GM12891 (cell line): ENCODE results near the gene ANP32B.

Experiments used
- DNase-seq: peaks from one replicate; pipeline ENCODE4 v3.0.0; 2011; ENCODE audit warnings: low spot score; ENCODE audit not compliant: insufficient read length
- FAIRE-seq: peaks from 2 replicates; lab custom pipeline; 2011; peaks lifted over from hg19 to GRCh38; lab: Jason Lieb, UNC
- PAX5 ChIP-seq: IDR thresholded peaks from 2 replicates; pipeline ENCODE4 v1.6.1; 2011; ENCODE audit warnings: low read length, moderate library complexity, mild to moderate bottlenecking; ENCODE audit not compliant: insufficient read depth, severe bottlenecking
- POLR2A ChIP-seq: IDR thresholded peaks from 2 replicates; pipeline ENCODE4 v1.6.1; 2011; ENCODE audit warnings: low read depth, low read length, control low read depth
- POLR2AphosphoS5 ChIP-seq: IDR thresholded peaks from 2 replicates; pipeline ENCODE4 v1.6.1; 2011; ENCODE audit warnings: low read depth, low read length, control low read depth
- POU2F2 ChIP-seq: IDR thresholded peaks from 2 replicates; pipeline ENCODE4 v1.6.1; 2011; ENCODE audit warnings: low read depth, mild to moderate bottlenecking, control low read depth, low read length, moderate library complexity
- SPI1 ChIP-seq: IDR thresholded peaks from 2 replicates; pipeline ENCODE4 v1.6.1; 2011; ENCODE audit warnings: low read depth, low read length, control low read depth
- TAF1 ChIP-seq: IDR thresholded peaks from 2 replicates; pipeline ENCODE4 v1.6.1; 2011; ENCODE audit warnings: low read depth, low read length, control low read depth

The ANP32B gene

DNA sequence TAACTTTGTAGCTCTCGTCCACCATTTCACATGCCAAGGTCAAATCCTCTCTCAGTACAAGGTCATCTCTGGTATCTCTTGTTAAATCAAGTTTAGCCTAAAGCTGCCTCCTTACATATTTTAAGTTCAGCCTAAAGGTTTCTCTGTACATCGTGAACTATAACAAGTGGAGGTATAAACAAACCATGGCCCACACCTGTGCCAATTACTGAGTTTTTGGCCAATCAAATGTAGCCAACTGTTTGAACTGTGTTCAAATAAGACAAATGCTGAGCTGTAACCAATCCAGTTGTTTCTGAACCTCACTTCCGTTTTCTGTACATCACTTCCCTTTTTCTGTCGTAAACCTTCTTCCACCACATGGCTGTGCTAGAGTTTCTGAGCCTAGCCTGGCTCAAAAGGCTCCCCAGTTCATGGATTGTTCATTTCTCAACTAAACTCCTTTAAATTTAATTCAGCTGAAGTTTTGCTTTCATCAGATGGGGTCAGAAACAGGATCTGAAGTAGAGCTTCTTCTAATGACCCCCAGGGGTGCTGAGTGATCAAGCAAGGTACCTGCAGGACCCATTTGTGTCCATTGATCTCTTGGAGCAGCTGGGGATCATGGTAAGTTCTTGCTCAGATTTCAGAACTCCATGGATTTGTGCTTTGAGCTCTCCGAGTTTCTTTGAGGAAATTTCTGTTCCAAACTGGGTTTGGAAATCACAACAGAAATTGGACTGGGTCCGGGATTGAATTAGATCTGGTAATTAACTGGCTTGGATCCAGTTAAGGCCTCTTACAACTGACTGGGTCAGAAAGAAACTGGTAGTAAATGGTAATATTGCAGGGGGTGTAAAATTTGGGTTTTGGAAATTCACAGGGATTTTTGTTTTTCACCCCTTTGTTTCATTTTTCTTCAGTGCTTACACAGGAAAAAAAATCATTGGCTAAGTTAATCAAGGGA, 62.4 kb downstream of the ANP32B start:
- TF ChIP-seq TAF1 (peak; percentile 72; the same call in 1 of the 2 replicates), PAX5 (no peak), SPI1 (peak; percentile 96), POU2F2 (no peak), POLR2A (peak; percentile 67), POLR2AphosphoS5 (peak; percentile 63; the same call in 1 of the 2 replicates)
- FAIRE-seq = peak; percentile 66
- DNase-seq = no peak

DNA sequence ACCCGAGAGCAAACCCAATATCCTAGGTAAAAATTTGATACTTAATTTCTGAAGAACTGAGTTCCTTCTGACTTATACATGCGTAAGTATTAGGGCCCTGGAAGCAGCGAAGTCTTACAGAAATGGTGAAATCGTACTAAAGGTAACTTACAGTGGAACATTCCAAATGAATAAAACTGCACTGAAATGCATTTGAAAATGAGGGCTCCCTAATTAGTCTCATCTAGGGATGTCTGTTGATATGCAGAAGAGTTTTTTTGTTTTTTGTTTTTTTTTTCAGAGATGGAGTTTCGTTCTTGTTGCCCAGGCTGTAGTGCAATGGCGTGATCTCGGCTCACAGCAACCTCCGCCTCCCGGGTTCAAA, 63.0 kb downstream of the ANP32B start:
- FAIRE-seq (no peak), DNase-seq (no peak)
- TF ChIP-seq SPI1 (no peak), POU2F2 (no peak), TAF1 (no peak)

DNA sequence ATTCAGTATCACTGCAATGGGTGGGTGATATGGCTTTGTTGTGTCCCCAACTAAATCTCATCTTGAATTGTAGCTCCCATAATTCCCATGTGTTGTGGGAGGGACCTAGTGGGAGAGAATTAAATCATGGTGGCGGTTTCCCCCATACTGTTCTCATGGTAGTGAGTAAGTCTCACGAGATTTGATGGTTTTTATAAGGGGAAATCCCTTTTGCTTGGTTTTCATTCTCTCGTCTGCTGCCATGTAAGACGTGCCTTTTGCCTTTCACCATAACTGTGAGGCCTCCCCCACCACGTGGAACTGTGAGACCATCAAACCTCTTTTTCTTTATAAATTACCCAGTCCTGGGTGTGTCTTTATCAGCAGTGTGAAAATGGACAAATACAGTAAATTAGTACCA, 63.9 kb downstream of the ANP32B start:
- TF ChIP-seq TAF1 (no peak), POLR2A (no peak), POLR2AphosphoS5 (no peak), PAX5 (no peak), POU2F2 (no peak), SPI1 (no peak)
- FAIRE-seq = no peak
- DNase-seq = no peak

DNA sequence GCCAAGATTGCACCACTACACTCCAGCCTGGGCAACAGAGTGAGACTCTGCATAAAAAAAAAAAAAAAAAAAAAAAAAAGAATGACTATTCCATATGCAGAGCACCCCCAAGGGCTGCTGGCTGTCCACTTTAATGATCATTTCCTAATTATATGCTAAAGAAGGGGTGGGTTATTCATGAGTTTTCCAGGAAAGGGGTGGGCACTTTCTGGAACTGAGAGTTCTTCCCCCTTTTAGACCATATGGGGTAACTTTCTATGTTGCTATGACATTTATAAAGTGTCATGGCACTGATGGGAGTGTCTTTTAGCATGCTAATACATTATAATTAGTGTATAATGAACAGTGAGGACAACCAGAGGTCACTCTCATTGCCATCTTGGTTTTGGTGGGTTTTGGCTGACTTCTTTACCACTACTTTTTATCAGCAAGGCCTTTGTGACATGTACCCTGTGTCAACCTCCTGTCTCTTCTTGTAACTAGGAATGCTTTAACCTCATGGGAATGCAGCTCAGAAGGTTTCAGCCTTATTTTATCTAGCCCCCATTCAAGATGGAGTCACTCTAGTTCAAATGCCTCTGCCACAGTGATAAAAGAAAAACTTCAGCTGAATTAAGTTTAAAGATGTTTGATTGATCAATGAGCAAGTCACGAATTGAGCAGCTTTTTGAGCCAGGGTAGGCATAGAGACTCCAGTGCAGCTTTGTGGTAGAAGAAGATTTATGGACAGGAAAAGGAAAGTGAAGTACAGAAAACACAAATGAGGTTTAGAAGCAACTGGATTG, 66.3 kb downstream of the ANP32B start:
- no peak for DNase-seq
- FAIRE-seq = no peak
- TF ChIP-seq POU2F2 = no peak

DNA sequence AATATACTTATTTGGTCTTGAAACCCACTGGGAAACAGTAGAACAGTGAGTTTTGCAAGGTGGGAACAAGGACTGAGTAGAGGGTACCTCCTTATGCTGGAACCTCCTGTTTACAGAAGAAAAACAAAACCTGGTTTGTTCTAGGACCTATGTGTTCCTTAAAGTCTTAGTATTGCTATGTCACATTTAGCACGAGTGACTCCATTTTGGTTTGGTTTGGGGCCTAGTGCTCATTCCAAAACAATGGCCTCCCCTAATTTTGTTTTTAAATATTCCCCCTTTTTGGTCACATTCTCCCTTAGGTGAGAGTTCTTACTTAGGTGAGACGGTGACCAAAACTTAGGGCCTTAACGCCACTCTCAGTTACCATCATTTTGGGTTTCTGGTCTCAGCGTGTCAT, 67.2 kb downstream of the ANP32B start:
- DNase-seq = no peak
- TF ChIP-seq SPI1 (no peak), POLR2AphosphoS5 (no peak), POLR2A (no peak), TAF1 (no peak), PAX5 (no peak)
- FAIRE-seq = no peak

DNA sequence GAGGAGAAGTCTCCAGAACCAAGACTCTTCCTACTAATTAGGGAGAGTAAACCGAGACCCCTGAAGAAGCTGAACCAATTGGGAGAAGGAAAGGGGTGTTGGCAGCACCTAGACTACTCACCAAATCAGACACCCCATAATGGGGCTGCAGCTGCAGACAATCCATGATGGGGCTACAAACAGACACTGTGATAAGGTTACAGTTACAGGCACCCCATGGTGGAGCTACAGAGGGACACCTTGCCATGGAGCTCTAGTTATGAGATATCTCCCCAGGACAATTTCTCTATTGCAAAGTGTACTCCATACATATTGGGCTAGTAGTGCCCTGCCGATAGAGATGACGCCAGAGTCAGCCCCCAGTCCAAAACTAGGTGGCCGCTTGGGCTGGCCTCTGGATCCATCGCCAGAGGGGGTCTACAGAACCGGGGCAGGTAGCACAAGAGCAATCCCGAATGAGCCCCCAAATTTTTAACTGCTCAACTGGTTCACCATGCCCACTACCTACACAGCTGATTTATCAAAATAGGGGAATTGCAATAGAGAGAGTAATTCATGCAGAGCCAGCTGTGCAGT, 71.3 kb downstream of the ANP32B start:
- FAIRE-seq = no peak

DNA sequence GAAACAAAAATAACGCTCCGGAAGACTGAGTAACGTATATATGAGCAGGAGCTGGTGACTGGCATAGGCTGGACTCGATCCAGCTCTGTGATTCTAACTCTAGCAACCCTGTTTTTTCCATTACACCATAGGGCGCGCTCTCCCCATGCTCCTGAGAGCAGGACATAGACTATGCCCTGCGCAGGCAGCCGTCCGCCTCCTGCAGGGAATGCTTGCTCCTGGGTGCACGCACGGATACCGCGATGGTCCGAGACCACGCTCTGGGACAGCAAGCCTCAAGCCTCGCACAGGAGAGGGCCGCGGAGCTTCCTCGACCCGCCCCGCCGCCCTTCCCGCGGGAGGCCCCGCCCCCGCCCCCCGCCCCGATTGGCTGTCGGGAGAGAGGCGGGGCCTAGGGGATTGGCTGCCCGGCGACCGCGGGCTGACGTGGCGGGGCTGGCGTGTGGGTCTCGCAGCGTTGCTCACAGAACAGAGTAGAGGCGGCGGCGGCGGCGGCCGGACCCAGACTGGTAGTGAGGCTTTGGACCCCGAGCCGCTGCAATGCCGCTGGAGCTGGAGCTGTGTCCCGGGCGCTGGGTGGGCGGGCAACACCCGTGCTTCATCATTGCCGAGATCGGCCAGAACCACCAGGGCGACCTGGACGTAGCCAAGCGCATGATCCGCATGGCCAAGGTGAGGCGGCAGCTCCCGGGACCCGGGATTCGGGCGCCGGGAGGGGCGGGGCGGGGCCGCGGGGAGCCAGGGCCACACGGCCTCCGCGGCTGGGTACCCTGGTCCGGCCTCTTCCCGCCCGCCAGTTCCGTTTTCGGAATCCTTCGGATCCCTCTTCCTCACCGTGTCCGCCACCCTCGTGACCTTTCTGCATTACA, 73.4 kb downstream of the ANP32B start, which contains the start of gene NANS:
Gene NANS (plus strand): TSS at position 464 of the 869 bp plus-strand sequence. CDS start 77 bp downstream, at position 541.
- DNase-seq (peak; percentile 95), FAIRE-seq (peak; percentile 94)
- no peak for TF ChIP-seq PAX5
- TF ChIP-seq SPI1 = peak; percentile 47; the same call in 1 of the 2 replicates
- TF ChIP-seq TAF1 = peak; percentile 69; the same call in 1 of the 2 replicates
- peak; percentile 80 for TF ChIP-seq POLR2AphosphoS5
- peak; percentile 84 for TF ChIP-seq POLR2A
- peak; percentile 57; the same call in 1 of the 2 replicates for TF ChIP-seq POU2F2

More for the DNA sequence above, 71.3 kb downstream of the ANP32B start:
- no peak for DNase-seq
- no peak for TF ChIP-seq POLR2AphosphoS5
- peak; percentile 31; the same call in 1 of the 2 replicates for TF ChIP-seq SPI1

DNA sequence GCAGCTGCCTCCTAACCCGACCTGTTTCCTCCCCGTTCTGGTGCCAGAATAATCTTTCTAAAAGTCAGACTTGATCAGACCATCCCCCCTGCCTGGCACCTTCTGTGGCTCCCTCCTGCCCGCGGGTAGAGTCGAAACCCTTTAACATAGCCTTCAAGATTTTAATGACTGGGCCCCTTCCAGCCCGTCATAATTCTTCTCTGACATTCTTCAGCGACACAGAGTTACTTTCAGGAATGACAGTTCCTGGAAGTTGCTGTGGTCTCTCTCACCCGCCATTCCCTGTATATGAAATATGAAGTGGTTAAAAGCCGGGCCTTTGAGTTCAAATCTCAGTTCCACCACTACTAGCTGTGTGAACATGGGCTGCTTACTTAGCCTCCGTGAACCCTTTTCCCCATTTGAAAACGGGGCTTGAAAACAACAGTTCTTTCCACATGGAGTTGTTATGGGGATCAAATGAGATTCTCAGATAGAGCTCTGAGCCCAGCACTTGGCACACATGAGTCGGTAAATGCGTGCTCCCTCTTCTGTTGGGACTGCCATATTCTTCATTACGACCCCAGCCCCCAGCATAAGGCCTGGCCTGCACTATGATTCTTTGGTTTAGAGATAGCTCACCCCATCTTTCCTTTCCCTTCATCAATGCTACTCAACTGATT, 74.1 kb downstream of the ANP32B start:
- TF ChIP-seq POU2F2 = no peak
- FAIRE-seq (peak; percentile 13), DNase-seq (no peak)

DNA sequence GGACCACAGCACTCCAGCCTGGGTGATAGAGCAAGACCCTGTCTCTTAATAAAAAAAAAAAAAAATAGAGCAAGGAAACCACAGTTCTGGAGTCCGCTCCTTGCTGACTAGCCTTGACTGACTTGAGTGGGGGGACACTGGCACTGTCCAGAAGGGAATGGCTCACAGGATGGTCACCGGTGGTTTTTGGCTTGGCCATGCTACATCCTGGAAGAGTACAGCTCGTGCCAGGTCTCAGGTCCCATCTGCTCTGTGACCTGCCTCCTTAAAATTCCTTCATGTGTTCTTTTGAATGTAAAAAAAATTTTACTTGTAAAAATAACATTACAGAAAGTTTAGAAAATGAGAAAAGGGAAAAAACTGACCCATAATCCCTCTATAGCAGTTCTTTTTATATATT, 79.0 kb downstream of the ANP32B start:
- FAIRE-seq = no peak
- TF ChIP-seq POU2F2 = no peak
- no peak for TF ChIP-seq TAF1
- no peak for TF ChIP-seq POLR2A
- no peak for TF ChIP-seq PAX5
- no peak for TF ChIP-seq SPI1
- no peak for TF ChIP-seq POLR2AphosphoS5
- DNase-seq = no peak
